A549 (cell line): ENCODE measurements around the gene SLC9A1.

Source experiments
- CTCF ChIP-seq: fragments of >200 bp; sonication (Bioruptor Twin); formaldehyde crosslinking; IDR thresholded peaks from 3 replicates; pipeline ENCODE4 v1.5.1; 2016
- MAZ ChIP-seq: fragments of 150-350 bp; IDR thresholded peaks from 2 replicates; pipeline ENCODE4 v1.6.1; 2014; ENCODE audit warnings: antibody characterized with exemption, low read depth, low read length, borderline replicate concordance
- POLR2A ChIP-seq: IDR thresholded peaks from 2 replicates; pipeline ENCODE4 v1.6.1; 2012; ENCODE audit warnings: mild to moderate bottlenecking, low read length
- REST ChIP-seq: fragments of 200-600 bp; sonication (generic); IDR thresholded peaks from 2 replicates; pipeline ENCODE4 v1.6.1; 2016; ENCODE audit warnings: antibody characterized with exemption, mild to moderate bottlenecking, moderate library complexity
- USF2 ChIP-seq: fragments of 450-650 bp; IDR thresholded peaks from 2 replicates; pipeline ENCODE4 v1.6.1; 2014; ENCODE audit warnings: antibody characterized with exemption

- TF ChIP-seq REST = no peak
- TF ChIP-seq POLR2A = no peak
- TF ChIP-seq CTCF = no peak
- TF ChIP-seq USF2 = no peak
- TF ChIP-seq MAZ = no peak
These were observed 12.0 kb upstream of the SLC9A1 start for GRCh38 chr1:27166929-27167328.
